OCI-LY1 (cell line): ENCODE results near the gene ADRB1.

ENCODE experiments used
- EZH2 ChIP-seq: fragments of 200-600 bp; sonication (generic), shearing (Covaris generic); IDR thresholded peaks from 2 replicates; pipeline ENCODE4 v1.8.0; 2017; ENCODE audit warnings: borderline replicate concordance, mixed run types, mild to moderate bottlenecking, antibody characterized with exemption, low read length, moderate library complexity, mixed read lengths
- TF ChIP-seq, protein P1 (sequence below): fragments of 200-600 bp; sonication (generic), shearing (Covaris generic); IDR thresholded peaks from 2 replicates; pipeline ENCODE4 v1.5.1; 2017; ENCODE audit warnings: mild to moderate bottlenecking, antibody characterized with exemption, low read length, moderate library complexity, mixed read lengths

- TF ChIP-seq, protein P1, sequence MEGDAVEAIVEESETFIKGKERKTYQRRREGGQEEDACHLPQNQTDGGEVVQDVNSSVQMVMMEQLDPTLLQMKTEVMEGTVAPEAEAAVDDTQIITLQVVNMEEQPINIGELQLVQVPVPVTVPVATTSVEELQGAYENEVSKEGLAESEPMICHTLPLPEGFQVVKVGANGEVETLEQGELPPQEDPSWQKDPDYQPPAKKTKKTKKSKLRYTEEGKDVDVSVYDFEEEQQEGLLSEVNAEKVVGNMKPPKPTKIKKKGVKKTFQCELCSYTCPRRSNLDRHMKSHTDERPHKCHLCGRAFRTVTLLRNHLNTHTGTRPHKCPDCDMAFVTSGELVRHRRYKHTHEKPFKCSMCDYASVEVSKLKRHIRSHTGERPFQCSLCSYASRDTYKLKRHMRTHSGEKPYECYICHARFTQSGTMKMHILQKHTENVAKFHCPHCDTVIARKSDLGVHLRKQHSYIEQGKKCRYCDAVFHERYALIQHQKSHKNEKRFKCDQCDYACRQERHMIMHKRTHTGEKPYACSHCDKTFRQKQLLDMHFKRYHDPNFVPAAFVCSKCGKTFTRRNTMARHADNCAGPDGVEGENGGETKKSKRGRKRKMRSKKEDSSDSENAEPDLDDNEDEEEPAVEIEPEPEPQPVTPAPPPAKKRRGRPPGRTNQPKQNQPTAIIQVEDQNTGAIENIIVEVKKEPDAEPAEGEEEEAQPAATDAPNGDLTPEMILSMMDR, result no peak
- no peak for TF ChIP-seq EZH2
Measured at GRCh38 chr10:114068054-114068707, 24.5 kb downstream of the ADRB1 start.
